Stimulated activated CD4-positive, alpha-beta T cell treated with anti-CD3 and anti-CD28 coated beads, Interleukin-1b, Interleukin-23, amount 100 ng/mL, for 24 hours (primary cell): Measurements from ENCODE around the gene BET1L.

Experiments
- DNase-seq, 4 experiments: peaks; one replicate each; pipeline ENCODE4 v3.0.0-alpha.2; 2020; ENCODE audit warnings: low read depth in 4 of 4, low spot score in 1 of 4

Gene BET1L

DNA sequence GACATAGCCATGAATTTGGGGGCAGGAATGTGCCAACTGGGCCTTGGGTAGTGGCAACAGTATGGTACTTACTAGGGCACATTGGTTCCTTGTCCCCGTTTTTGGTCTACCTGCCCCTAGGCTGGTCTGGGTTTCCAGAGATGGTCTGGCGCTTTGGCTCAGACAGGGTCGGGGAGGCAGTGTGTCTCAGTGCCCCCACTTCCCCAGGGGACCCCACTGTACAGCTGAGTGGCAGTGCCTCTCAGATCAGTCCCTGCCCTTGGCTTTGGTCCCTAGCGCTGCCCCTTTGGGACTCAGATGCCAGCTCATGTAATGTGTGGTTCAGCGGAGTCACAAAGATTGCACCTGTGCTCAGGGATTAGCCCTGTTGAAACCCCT is 3.6 kb upstream of the BET1L start:
- DNase-seq: no peak

DNA sequence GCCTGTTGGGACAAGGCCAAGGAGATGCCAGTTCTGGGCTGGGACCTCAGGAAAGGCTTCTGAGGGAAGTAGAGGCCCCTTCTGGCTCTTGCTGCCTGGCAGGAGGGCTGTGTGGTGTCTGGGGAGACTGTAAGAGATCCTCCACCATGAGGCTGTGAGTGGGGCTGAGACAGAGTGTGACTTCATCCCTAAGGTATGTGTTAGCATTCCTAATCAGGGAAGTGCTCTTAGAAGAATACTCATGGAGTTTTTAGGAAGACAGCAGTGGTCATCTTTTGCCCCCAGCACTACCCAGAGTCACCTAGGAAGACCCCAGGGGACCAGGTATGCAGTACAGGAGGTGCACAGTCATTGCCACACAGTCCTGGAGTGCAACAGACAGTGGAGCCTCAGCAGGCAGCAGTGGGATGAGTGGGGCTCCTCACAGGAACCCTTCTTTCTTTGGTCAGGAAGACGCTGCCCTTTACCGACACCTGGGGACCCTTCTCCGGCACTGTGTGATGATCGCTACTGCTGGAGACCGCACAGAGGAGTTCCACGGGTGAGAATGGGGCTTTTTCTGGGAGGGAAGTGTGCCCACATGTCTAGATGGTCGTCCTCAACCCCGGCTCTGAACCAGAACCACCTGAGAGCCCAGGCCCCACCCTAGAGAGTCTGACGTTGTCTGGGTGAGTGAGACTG is 3.1 kb upstream of the BET1L start:
- no peak for DNase-seq

DNA sequence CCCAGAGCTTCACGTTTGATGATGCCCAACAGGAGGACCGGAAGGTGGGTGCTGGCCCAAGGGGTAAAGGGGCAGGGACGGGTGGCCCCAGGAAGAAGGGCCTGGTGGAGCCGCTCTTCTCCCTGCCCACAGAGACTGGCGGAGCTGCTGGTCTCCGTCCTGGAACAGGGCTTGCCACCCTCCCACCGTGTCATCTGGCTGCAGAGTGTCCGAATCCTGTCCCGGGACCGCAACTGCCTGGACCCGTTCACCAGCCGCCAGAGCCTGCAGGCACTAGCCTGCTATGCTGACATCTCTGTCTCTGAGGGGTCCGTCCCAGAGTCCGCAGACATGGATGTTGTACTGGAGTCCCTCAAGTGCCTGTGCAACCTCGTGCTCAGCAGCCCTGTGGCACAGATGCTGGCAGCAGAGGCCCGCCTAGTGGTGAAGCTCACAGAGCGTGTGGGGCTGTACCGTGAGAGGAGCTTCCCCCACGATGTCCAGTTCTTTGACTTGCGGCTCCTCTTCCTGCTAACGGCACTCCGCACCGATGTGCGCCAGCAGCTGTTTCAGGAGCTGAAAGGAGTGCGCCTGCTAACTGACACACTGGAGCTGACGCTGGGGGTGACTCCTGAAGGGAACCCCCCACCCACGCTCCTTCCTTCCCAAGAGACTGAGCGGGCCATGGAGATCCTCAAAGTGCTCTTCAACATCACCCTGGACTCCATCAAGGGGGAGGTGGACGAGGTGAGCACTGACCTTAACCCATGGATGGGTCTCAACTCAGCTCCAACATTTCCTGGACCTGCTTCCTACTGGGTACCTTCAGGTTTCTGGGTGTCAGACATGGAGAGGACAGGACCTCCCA is 2.3 kb upstream of the BET1L start:
- DNase-seq: no peak

DNA sequence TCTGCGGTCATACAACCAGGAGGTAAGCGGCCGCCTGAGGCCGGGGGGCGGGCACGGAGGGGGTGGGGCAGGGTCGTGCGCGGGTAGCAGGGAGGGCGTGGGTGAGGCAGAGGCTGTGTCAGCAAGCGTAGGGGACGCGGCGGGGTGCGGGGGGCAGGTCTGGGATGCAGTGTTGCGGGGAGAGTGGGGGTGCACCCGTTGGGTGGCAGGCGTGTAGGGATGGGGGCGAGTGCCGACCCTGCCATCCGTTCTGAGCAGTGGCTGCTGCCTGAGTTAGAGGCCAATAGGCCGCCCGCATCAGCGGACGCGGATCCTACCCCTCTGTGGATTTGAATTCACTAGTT is 1.7 kb upstream of the BET1L start:
- DNase-seq: no peak

DNA sequence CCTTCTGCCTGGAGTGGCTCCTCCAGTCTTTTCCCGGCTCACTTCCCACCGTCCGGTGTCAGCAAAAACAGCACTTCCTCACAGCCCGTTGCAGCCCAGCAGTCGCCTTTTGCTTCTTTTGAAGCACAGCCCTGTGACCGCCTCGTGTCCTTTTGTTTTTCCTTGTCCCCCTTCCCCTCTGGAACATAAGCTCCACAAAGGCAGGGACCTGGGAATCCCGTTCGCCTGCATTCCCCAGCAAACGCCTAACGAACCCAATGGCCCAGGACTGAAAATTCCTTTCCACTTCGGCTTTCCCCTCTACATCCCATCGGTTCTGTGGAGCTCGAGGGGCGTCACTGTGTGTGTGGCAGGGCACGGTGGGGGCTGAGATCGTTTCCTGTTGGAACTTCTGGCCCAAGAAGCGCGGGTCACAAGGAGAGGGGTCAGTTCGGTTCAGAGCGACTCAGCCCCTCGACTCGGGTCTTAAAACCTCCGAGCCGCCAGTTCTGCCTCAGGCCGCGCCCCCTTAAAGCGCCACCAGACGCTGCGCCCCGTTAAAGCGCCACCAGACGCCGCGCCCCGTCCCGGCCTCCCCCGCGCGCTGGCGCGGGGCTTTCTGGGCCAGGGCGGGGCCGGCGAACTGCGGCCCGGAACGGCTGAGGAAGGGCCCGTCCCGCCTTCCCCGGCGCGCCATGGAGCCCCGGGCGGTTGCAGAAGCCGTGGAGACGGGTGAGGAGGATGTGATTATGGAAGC is 1.1 kb upstream of the BET1L start:
- DNase-seq: peak; percentile 53 to 73 (median 69)

DNA sequence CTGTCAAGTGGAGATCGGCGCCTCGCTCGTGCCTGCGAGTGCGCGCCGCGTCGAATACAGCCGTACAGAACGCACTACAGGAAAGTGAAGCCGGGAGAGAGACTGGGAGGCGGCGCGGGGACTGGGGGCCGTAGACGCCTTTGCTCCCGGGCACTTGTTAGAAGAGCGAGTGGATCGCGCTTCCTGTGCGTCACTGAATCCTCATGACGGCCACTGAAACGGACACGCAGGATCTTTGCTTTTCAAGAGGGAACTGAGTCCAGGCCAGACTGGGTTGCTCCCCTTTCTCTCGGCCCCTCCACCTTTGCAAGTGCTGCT is 623 bp upstream of the BET1L start:
- no peak for DNase-seq

DNA sequence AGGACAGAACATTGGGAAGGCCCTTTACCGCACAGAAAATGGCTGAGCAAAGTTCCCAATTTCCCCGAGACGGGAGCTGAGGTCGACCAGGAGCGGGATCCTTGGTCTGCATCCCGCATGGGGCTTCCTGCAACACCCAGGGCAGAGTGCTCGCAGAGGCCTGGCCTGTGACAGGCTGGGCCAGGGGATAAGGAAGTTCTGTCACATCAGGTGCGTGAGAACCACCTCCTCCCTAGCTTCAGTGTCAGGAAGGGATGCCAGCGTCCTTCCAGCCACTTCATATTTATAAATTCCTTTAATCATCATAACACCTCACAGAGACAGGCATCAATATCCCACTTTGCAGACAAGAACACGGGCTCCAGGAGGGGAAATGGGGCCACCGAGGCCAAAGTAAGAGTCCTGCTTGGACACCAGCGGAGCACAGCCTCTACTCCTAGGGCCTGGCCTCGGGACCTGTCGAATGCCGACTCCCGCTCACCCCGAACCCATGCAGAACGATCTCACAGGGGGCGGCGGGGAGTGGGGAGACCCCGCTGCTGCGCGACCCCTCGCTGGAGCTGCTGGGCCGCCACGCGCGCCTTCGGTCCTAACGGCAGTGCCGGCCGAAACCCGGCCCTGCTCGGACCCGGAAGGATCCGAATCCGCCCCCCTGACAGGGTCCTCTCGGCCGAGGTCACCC is 532 bp downstream of the BET1L start:
- DNase-seq: no peak

DNA sequence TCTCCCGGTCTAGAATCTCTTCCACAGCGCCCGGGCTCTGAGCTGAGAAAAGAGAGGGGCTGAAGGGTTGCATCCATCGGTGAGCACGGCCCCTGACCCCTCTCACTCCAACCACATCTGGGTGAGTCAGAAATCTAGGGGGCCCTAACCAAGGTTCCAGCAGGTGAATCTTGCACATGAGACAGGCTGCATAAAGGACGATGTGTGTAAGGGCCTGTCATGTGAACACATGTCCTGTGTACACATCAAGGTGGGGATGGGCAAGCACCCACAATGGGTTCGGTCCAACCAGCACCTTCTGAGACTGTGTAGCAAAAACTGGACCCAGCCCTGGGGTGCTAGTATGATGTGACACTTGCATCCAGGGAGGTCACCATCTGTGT is 1.2 kb downstream of the BET1L start:
- no peak for DNase-seq

DNA sequence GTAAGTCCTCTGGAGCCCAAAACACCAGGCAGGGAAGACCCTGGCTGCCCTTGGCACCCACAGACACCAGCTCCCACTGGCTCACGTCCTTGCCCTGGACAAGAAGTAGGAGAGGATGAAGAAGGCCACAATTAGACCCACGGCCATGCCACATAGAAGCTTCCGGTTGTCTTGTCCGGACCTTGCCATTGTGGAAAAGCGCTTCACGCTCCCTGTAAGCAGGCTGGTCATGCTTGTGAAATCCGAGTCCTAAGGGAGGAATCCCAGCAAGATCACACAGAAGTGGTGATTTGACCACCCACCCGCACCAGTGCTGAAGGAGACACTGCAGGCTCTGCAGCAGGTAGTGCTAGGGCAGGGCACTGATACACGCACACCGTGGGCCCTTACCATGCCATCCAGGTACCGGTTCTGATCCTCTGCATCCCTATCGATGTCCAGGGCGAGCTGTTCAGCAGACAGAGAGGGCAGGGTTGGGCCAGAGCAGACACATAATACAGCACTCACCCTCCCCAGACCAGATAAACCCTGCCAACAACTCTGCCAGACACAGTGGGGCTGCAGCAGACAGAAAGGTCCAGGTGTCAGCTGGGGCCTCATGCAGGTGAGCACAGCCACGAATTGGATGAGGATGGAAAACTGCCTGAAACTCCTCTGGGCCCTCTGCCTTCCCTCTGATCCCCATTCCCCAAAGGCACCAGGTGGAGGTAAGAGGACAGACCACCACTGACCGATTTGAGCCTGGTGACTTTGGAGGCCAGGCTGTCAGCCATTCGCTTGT is 1.8 kb downstream of the BET1L start:
- DNase-seq: no peak

DNA sequence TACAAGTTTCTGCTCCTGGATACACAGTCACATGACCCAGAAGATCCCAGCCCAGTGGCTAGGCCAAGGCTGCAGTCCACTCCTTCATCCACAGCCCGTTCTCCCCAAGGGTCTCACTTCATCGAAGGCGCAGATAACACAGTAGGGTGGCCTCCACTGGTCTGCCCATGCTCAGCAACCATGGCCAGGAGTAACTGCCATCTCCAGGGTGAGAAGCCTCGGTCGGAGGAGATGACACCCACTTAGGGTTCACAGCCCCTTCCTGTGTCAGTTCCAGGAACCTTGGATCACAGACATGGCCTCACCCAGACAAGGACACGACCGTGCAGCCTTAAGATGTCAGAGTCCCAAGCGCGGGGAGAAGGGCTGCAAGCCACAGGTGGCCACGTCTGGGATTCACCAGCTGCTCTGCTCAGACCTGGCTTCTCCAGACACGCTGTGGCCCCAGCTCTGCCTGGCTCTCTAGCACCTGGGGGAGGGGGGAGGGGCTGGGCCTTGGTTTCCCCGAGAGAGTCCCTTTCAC is 2.6 kb downstream of the BET1L start:
- DNase-seq: no peak

DNA sequence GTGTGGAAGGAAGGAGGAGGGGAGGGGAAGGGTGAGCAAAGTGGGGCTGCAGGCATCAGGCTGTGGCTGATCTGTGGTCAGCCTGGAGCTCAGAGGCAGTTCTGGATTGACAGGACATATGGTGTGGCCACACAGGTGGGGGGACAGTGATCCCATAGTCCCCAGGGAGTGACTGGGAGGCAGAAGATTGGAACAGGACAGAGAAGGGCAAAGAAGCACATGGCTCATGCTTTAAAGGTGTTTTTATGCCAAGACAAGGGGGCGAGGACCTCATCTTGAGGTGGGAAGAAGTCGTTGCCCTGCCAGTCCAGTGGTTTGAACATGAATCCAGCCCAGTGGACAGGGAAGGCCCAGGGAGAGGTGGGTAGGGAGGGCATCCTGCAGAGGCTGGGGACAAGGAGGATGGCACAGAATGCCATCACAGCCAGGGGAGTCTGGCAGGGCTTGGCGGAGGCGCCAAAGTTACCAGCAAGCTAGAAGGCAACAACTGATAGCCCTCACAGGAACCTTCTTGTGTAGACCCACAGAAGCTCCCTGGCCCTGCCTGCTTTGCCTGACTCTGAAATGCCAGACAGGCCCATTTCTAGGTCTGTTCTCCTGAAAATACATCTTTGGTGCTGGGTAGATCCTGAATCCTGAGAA is 3.1 kb downstream of the BET1L start:
- DNase-seq: no peak

DNA sequence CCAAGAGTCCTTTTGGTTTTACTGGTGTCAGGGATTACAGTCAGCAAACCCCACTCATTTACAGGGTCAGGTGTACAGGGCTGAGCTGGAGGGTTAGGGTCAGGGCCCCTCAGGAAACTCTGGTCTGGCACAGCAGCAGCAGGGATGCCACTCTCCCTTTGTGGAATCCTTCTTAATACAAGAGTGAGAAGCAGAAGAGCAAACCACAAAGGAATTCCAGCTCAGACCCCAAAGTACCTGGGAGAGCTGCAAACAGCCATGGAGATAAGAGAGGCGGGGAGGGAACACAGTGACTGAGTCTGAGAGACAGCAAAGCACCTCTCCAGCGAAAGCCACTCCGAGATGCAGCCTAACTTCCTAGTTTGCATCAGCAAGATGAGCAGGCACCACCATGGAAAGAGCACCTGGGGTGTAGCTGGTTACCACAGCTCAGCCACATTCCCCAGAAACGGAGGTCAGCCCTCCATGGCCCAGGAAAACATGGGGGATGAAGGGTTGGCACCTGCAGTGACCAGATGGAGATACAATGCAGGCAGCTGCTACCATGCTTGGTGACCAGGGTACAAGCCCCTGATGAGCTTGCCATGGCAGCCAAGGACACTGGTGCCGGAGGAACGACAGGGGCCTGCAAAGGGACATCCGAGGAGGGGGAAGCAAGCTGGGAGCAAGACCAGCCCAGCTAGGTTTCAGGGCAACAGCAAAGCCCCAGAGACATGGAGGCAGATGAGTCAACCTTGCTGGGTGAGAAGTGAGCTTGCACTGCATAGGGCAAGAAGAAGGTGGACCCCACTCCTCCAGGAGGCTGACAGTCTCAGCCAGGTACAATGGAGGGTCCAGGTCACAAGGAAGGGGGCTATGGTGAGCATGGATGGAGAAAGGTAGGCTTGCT is 3.9 kb downstream of the BET1L start:
- no peak for DNase-seq

DNA sequence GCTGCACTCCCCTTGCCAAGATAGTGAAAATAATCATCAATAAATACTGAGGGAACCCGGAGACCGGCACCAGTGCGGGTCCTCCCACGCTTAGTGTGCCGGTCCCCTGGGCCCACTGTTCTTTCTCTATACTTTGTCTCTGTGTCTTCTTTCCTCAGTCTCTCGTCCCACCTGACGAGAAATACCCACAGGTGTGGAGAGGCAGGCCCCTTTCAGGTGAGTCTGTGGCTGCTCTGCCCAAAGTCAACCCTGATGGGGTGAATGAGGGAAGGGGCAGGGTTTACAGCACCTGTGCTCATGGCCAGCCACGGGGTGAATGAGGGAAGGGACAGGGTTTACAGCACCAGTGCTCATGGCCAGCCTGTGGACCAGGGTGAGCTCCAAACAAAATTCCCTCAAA is 4.7 kb downstream of the BET1L start:
- no peak for DNase-seq

DNA sequence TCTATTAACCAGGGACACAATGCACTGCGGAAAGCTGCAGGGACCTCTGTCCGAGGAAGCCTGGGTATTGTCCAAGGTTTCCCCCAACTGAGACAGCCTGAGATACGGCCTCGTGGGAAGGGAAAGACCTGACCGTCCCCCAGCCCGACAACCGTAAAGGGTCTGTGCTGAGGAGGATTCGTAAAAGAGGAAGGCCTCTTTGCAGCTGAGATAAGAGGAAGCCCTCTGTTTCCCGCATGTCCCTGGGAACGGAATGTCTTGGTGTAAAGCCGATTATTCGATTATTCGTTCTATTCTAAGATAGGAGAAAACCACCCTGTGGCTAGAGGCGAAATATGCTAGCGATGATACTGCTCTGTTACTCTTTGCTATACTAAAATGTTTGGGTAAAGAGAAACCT is 5.2 kb downstream of the BET1L start:
- no peak for DNase-seq

DNA sequence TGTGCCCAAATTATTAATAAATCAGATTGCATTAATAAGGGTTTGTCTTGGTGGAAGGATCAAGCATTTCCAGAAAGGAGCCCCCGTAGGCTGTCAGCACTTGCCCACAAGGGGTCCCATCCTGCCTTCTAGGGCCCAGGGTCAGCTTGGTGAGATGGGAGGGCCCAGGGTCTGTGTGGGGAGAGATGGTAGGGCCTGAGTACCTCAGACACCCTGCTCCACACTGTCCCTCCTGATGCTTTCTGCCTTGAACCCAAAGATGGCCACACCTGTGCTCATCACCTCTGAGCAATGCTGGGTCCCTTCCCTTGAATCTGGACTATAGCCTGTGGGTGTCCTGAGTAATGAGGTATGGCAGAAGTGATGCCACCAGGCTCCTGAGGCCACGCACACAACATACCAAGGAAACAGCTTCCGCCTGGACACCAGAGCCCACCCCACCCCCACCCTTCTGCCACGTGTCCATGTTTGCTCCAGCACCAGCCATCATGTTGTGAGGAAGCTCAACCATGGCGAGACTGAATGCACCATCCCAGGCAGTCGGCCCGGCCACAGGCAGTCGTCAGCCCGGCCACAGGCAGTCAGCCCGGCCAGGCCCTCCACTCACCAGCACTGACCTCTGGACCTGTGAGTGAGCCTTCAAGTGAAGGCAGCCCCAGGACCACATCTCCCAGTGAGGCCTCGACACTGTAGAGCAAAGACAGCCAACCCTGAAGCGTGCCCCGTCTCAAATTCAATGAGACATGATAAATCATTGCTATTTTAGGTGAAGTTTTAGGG is 6.8 kb downstream of the BET1L start:
- DNase-seq: no peak

DNA sequence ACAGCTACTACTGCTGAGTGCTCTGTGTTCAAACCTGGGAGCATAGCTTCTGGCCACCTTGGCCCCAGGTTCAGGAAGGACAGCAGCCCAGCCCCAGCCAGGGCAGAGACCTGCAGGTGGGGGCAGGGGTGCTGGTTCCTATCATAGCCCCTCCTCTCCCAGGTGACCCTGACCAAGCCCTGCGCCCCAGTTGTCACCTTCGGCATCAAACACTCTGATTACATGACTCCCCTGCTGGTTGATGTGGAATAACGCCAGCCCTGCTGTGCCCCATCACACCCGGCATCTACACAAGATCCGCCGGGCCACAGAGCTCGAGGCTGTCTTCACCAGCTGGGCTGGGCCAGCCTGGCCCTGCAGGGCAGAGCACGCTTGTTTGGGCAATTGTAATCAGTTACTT is 7.4 kb downstream of the BET1L start:
- DNase-seq: no peak

DNA sequence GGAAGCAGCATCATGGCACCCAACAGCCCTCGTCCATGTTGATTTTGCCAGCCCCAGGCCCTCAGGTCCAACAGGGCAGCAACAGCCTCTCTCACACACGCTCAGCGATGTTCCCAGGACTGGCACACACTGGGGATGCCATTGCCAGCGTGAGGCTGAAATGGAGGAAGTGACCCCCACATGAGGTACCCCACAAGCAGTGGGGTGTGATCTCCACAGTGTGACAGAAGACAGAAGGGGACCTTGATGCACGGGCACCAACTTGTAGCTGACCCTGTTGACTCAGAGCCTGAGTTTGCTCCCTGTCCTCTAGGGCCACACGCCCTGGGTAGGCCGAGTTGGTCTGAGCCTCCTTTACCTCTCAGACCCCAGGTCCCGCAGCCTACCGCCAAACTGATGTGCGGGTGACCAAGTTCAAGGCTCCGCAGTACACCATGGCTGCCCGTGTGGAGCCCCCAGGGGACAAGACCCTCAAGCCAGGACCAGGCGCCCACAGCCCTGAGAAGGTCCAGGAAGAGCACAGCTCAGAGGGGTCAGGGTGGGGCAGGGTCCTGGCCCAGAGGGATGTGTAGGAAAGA is 8.1 kb downstream of the BET1L start:
- no peak for DNase-seq

DNA sequence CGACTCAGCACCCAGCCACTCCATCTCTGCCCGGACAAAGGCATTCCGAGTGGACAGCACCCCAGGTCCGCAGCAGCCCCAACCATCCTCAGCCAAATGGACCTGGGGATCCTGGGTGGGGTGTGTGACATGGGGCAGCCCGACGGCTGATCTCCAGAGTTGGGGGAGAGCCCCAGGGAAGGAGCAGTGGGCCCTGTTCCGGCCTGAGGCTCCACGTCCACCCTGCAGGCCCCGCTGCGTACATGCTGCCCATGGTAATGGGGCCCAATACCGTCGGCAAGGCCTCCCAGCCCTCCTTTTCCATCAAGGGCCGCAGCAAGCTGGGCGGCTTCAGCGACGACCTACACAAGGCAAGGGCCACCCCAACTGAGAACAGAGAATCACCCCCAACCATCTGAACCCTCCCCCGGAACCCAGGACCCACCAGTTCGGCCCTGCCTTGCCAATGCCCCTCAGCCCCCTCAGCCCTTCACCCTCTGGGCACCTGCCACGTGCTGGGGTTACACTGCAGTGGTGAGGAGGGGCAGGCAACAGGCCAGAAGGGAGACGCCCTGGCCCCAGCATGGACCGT is 8.9 kb downstream of the BET1L start:
- no peak for DNase-seq
